Panc1 (cell line): ENCODE data around the gene CNGA1. TPM values are rescaled to one million over a fixed set of nuclear protein-coding genes. Genes with fewer than 3 reads are reported as not detected.

Experiments
- ATAC-seq: fragments of 200-7000 bp; cut with Tn5 transposase; 2 replicates; pipeline ENCODE4 v1.9.1; 2020; ENCODE audit warnings: mild to moderate bottlenecking, moderate library complexity
- BruUV-seq: library from RNA; stranded (reverse); fragments of 400-500 nt; replicated peaks from 2 replicates; lab custom pipeline; 2021; lab: Mats Ljungman, UMichigan
- CTCF ChIA-PET: fragments of 300-600 bp; sonication (Branson Sonifier 250); formaldehyde crosslinking; loops from one replicate; lab custom pipeline; 2022; ENCODE audit warnings: antibody characterized with exemption; lab: Charles Lee
- POLR2A ChIA-PET: fragments of 300-600 bp; sonication (Branson Sonifier 250); formaldehyde crosslinking; loops from one replicate; lab custom pipeline; 2022; ENCODE audit warnings: antibody characterized with exemption; lab: Charles Lee
- DNase-seq: peaks from one replicate; pipeline ENCODE4 v3.0.0-alpha.2; 2010; ENCODE audit warnings: low read depth, low spot score
- H3K27ac ChIP-seq: 2 replicates; pipeline ENCODE4 v1.5.1; 2011; ENCODE audit warnings: mild to moderate bottlenecking, low read length, inconsistent platforms
- H3K27me3 ChIP-seq: fragments of 200-500 bp; sonication (Bioruptor generic); 2 replicates; pipeline ENCODE4 v1.6.0; 2014; ENCODE audit warnings: low read length, inconsistent platforms; ENCODE audit not compliant: control insufficient read depth, insufficient read depth
- H3K36me3 ChIP-seq: fragments of 200-500 bp; sonication (Bioruptor generic); 2 replicates; pipeline ENCODE4 v1.5.1; 2014; ENCODE audit warnings: inconsistent platforms, mild to moderate bottlenecking, low read length, moderate library complexity; ENCODE audit not compliant: control insufficient read depth, insufficient read depth
- H3K4me1 ChIP-seq: 2 replicates; pipeline ENCODE4 v1.5.1; 2011; ENCODE audit warnings: inconsistent platforms, mild to moderate bottlenecking, low read length, moderate library complexity; ENCODE audit not compliant: control insufficient read depth, insufficient read depth
- H3K4me3 ChIP-seq, 2 experiments: 2 replicates each; pipeline ENCODE4 v1.5.1; 2011 to 2012; ENCODE audit warnings: low read depth in 2 of 2, low read length in 2 of 2, mild to moderate bottlenecking in 2 of 2, inconsistent platforms in 1 of 2, moderate library complexity in 1 of 2
- H3K9me3 ChIP-seq: fragments of 200-500 bp; sonication (Bioruptor generic); 2 replicates; pipeline ENCODE4 v1.5.1; 2014; ENCODE audit warnings: low read depth, mild to moderate bottlenecking, inconsistent platforms, low read length, moderate library complexity; ENCODE audit not compliant: control insufficient read depth, insufficient read depth
- POLR2AphosphoS5 ChIP-seq: IDR thresholded peaks from 2 replicates; pipeline ENCODE4 v1.6.1; 2012; ENCODE audit warnings: mild to moderate bottlenecking, low read depth, low read length, moderate library complexity
- SIN3A ChIP-seq: IDR thresholded peaks from 2 replicates; pipeline ENCODE4 v1.6.1; 2012; ENCODE audit warnings: low read depth, mild to moderate bottlenecking, low read length, moderate library complexity, borderline replicate concordance; ENCODE audit not compliant: insufficient read depth
- TCF7L2 ChIP-seq: IDR thresholded peaks from 2 replicates; pipeline ENCODE4 v1.6.1; 2011; ENCODE audit warnings: mild to moderate bottlenecking, low read depth, low read length, inconsistent platforms
- in situ Hi-C: cut with HindIII; loops from 2 replicates; pipeline ENCODE4 v1.10.0; 2016; ENCODE audit warnings: low sequenced_read_pairs, low pct_unique_long_range_greater_than_20kb
- intact Hi-C: fragments of 100-400 bp; cut with micrococcal nuclease; formaldehyde crosslinking; loops from one replicate; pipeline ENCODE4 v1.10.0; 2022; ENCODE audit not compliant: unreplicated experiment
- total RNA-seq: library from RNA; stranded (reverse); gene quantifications from one replicate; pipeline ENCODE4 v1.2.1, GENCODE V29; 2021; ENCODE audit not compliant: unreplicated experiment
- TF ChIP-seq, protein P1 (sequence below): fragments of 450-650 bp; IDR thresholded peaks from 2 replicates; pipeline ENCODE4 v1.5.1; 2017; ENCODE audit warnings: mild to moderate bottlenecking
- TF ChIP-seq, protein P2 (sequence below), 2 experiments: IDR thresholded peaks; 2 replicates each; pipeline ENCODE4 v1.6.1; 2011 to 2012; ENCODE audit warnings: low read depth in 2 of 2, control low read depth in 1 of 2, low read length in 1 of 2, mild to moderate bottlenecking in 1 of 2, moderate library complexity in 1 of 2; ENCODE audit not compliant: insufficient read depth in 1 of 2

Gene CNGA1
- total RNA-seq, 1 experiment from 2014 or later = 0.23 TPM

DNA sequence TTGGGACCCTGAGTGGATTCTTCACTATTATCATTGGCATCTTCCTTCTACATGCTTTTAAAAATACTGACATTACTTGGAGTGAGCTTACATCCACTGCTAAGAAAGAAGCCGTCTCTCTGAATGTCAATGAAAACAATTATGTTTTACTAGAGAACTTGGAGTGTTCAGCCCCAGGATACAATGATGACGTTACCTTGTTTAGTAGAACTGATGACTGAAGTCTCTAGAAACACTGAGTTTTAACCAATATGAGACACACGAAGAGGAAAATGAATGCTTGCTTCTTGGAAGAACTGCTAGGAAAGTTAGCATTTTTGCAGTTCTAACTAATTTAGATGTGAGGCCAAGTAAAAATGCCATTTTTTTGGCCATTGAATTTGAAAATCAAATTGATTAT lies 19.5 kb upstream of the CNGA1 start:
- in situ Hi-C loops (no loop called here), intact Hi-C loops (no loop called here)
- H3K27ac ChIP-seq = no peak overlapping the region

DNA sequence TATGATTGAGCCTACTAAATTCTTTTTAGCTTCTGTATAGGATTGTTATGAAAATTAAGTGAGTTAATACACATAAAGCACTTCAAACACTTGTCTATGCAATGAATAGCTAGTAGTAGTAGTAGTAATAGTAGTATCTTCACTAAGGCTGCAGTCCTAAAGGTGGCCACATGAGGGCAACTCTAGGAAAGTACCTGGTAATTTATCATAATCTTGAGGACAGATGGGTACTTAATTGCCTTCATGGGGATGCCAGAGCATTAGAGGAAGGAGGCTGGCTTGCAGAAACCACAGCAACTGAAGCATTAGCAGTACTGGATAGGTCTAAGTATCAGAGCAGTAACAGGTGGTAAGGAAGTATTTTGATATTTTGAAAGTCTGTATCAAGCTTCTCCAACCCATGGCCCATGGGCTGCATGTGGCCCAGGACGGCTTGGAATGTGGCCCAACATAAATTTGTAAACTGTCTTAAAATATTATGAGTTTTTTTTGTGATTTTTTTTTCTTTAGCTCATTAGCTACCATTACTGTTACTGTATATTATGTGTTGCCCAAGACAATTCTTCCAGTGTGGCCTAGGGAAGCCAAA lies 17.4 kb upstream of the CNGA1 start:
- TF ChIP-seq, protein P1, sequence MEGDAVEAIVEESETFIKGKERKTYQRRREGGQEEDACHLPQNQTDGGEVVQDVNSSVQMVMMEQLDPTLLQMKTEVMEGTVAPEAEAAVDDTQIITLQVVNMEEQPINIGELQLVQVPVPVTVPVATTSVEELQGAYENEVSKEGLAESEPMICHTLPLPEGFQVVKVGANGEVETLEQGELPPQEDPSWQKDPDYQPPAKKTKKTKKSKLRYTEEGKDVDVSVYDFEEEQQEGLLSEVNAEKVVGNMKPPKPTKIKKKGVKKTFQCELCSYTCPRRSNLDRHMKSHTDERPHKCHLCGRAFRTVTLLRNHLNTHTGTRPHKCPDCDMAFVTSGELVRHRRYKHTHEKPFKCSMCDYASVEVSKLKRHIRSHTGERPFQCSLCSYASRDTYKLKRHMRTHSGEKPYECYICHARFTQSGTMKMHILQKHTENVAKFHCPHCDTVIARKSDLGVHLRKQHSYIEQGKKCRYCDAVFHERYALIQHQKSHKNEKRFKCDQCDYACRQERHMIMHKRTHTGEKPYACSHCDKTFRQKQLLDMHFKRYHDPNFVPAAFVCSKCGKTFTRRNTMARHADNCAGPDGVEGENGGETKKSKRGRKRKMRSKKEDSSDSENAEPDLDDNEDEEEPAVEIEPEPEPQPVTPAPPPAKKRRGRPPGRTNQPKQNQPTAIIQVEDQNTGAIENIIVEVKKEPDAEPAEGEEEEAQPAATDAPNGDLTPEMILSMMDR = peak; percentile 47; the same call in 1 of the 2 replicates
- TF ChIP-seq, protein P2, sequence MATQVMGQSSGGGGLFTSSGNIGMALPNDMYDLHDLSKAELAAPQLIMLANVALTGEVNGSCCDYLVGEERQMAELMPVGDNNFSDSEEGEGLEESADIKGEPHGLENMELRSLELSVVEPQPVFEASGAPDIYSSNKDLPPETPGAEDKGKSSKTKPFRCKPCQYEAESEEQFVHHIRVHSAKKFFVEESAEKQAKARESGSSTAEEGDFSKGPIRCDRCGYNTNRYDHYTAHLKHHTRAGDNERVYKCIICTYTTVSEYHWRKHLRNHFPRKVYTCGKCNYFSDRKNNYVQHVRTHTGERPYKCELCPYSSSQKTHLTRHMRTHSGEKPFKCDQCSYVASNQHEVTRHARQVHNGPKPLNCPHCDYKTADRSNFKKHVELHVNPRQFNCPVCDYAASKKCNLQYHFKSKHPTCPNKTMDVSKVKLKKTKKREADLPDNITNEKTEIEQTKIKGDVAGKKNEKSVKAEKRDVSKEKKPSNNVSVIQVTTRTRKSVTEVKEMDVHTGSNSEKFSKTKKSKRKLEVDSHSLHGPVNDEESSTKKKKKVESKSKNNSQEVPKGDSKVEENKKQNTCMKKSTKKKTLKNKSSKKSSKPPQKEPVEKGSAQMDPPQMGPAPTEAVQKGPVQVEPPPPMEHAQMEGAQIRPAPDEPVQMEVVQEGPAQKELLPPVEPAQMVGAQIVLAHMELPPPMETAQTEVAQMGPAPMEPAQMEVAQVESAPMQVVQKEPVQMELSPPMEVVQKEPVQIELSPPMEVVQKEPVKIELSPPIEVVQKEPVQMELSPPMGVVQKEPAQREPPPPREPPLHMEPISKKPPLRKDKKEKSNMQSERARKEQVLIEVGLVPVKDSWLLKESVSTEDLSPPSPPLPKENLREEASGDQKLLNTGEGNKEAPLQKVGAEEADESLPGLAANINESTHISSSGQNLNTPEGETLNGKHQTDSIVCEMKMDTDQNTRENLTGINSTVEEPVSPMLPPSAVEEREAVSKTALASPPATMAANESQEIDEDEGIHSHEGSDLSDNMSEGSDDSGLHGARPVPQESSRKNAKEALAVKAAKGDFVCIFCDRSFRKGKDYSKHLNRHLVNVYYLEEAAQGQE (IDR thresholded peaks at IDR 0.05; ENCODE audit: insufficient read depth in 1 of 2, low read depth in 2 of 2, low read length in 1 of 2) = no peak
- no peaks in the 10 kb centered on the region for H3K36me3 ChIP-seq
- no peak for ATAC-seq
- in situ Hi-C loops (no loop called here), intact Hi-C loops (no loop called here)
- no peak for DNase-seq
- no peaks in the 10 kb centered on the region for H3K9me3 ChIP-seq
- ChIA-PET CTCF (no interaction called here), POLR2A (no interaction called here)
- H3K4me1 ChIP-seq = no peaks in the 10 kb centered on the region
- no TSS peak for BruUV-seq
- H3K27ac ChIP-seq = no peak overlapping the region
- no peaks in the 10 kb centered on the region for H3K27me3 ChIP-seq
- no peak overlapping the region for H3K4me3 ChIP-seq

More for the DNA sequence above, 19.5 kb upstream of the CNGA1 start:
- CTCF ChIA-PET = no interaction called here
- DNase-seq = no peak
- Histone ChIP-seq H3K36me3 (no peaks in the 10 kb centered on the region), H3K4me3 (no peak overlapping the region), H3K27me3 (no peaks in the 10 kb centered on the region), H3K9me3 (no peaks in the 10 kb centered on the region), H3K4me1 (no peaks in the 10 kb centered on the region)
- POLR2A ChIA-PET = no interaction called here
- BruUV-seq = no TSS peak
- ATAC-seq = no peak
- TF ChIP-seq, protein P2 (IDR thresholded peaks at IDR 0.05; ENCODE audit: insufficient read depth in 1 of 2, low read depth in 2 of 2, low read length in 1 of 2) = no peak
- TF ChIP-seq TCF7L2 = no peak
- TF ChIP-seq, protein P1 = no peak
- no peak for TF ChIP-seq SIN3A
- no peak for TF ChIP-seq POLR2AphosphoS5
